Transverse colon (tissue), 4 donors: Measurements from ENCODE around the gene CNKSR2. TPM values are rescaled to one million over a fixed set of nuclear protein-coding genes. Genes with fewer than 3 reads are reported as not detected.

Experiments
- DNase-seq: peaks from one replicate; pipeline ENCODE4 v3.0.0-alpha.2; 2019
- H3K27ac ChIP-seq, 4 donors: fragments of 200-600 bp; sonication (generic); 2 replicates each; pipeline ENCODE4 v1.5.1; 2016 to 2018; ENCODE audit warnings: inconsistent platforms in 4 of 4
- H3K27me3 ChIP-seq: fragments of 200-600 bp; sonication (generic); 2 replicates; pipeline ENCODE4 v1.5.1; 2017; ENCODE audit warnings: inconsistent platforms
- H3K36me3 ChIP-seq, 4 donors: fragments of 200-600 bp; sonication (generic); 2 replicates each; pipeline ENCODE4 v1.5.1; 2017 to 2019; ENCODE audit warnings: inconsistent platforms in 4 of 4
- H3K4me1 ChIP-seq, 4 donors: fragments of 200-600 bp; sonication (generic); 2 replicates each; pipeline ENCODE4 v1.5.1; 2017 to 2020; ENCODE audit warnings: inconsistent platforms in 4 of 4
- H3K4me3 ChIP-seq, 4 donors: fragments of 200-600 bp; sonication (generic); 1 replicate in 1 of 4; 2 replicates in 3 of 4; pipeline versions ENCODE4 v1.5.1 to v1.6.1; 2017 to 2019; ENCODE audit warnings: inconsistent platforms in 4 of 4
- H3K9me3 ChIP-seq, 2 donors: fragments of 200-600 bp; sonication (generic); 2 replicates each; pipeline ENCODE4 v1.5.1; 2017 to 2019; ENCODE audit warnings: inconsistent platforms in 2 of 2
- EP300 ChIP-seq: sonication (generic); formaldehyde crosslinking; IDR thresholded peaks from one replicate; pipeline ENCODE4 v1.6.1; 2017; ENCODE audit warnings: antibody characterized with exemption, low read depth
- POLR2A ChIP-seq: fragments of 450-650 bp; IDR thresholded peaks from one replicate; pipeline ENCODE4 v1.6.1; 2016; ENCODE audit warnings: antibody characterized with exemption, mild to moderate bottlenecking, moderate library complexity
- POLR2AphosphoS5 ChIP-seq, 3 donors: sonication (generic); formaldehyde crosslinking; IDR thresholded peaks; one replicate each; pipeline ENCODE4 v1.6.1; 2016; ENCODE audit warnings: antibody characterized with exemption in 3 of 3
- WGBS, 2 donors: methylation state at CpG; one replicate each; pipeline ENCODE4 v1.1.5; 2018; ENCODE audit warnings: low coverage in 1 of 2; 5-methylcytosine and 5-hydroxymethylcytosine counted together
- in situ Hi-C, 4 donors: fragments of 200-750 bp; cut with MboI; loops; one replicate each; pipeline versions ENCODE4 v1.15.0 to v1.15.1; 2017; ENCODE audit warnings: low sequenced_read_pairs in 3 of 4, low pct_ligation_motif_present in 1 of 4, low pct_unique_long_range_greater_than_20kb in 1 of 4
- intact Hi-C: fragments of 100-400 bp; cut with DNase I; formaldehyde crosslinking; loops from one replicate; pipeline ENCODE4 v1.15.1; 2023; ENCODE audit warnings: low total_unique reads
- total RNA-seq, 4 donors: library from RNA; depleted of rRNA; stranded (reverse); fragments of >200 nt; gene quantifications; one replicate each; pipeline ENCODE4 v1.1.0, GENCODE V29; 2016
- TF ChIP-seq, protein P1 (sequence below), 5 experiments: fragments of 200-600 bp in 3 of 5; fragments of 450-650 bp in 2 of 5; sonication (generic) in 3 of 5; IDR thresholded peaks; 1 replicate in 2 of 5; 2 replicates in 3 of 5; pipeline ENCODE4 v1.5.1; 2016 to 2017; ENCODE audit warnings: antibody characterized with exemption in 5 of 5, inconsistent platforms in 3 of 5, mild to moderate bottlenecking in 2 of 5, moderate library complexity in 1 of 5

CNKSR2 gene
- total RNA-seq, 4 donors from 2014 or later: 0.55 to 15.0 (median 2.7) TPM; not detected in 1

- no peak overlapping the region for H3K4me3 ChIP-seq
- H3K27me3 ChIP-seq: peaks cover 18% of the 10 kb centered on the region
- DNase-seq: no peak
- H3K27ac ChIP-seq: no peak overlapping the region
- no peaks in the 10 kb centered on the region for H3K9me3 ChIP-seq
- no peak for TF ChIP-seq EP300
- TF ChIP-seq, protein P1, sequence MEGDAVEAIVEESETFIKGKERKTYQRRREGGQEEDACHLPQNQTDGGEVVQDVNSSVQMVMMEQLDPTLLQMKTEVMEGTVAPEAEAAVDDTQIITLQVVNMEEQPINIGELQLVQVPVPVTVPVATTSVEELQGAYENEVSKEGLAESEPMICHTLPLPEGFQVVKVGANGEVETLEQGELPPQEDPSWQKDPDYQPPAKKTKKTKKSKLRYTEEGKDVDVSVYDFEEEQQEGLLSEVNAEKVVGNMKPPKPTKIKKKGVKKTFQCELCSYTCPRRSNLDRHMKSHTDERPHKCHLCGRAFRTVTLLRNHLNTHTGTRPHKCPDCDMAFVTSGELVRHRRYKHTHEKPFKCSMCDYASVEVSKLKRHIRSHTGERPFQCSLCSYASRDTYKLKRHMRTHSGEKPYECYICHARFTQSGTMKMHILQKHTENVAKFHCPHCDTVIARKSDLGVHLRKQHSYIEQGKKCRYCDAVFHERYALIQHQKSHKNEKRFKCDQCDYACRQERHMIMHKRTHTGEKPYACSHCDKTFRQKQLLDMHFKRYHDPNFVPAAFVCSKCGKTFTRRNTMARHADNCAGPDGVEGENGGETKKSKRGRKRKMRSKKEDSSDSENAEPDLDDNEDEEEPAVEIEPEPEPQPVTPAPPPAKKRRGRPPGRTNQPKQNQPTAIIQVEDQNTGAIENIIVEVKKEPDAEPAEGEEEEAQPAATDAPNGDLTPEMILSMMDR (IDR thresholded peaks at IDR 0.05): no peak
- no peak for TF ChIP-seq POLR2AphosphoS5 (IDR thresholded peaks at IDR 0.05)
- TF ChIP-seq POLR2A: no peak
- in situ Hi-C loops (no loop called here), intact Hi-C loops (no loop called here)
- H3K36me3 ChIP-seq: no peaks in the 10 kb centered on the region
- H3K4me1 ChIP-seq: no peaks in the 10 kb centered on the region
- WGBS, 2 donors: 84% methylated on average over 59 of the region's 61 CpGs; no CpG with 5 or more reads in 1 of the 2 donors
Measured at GRCh38 chrX:21656587-21657317, 282.5 kb downstream of the CNKSR2 start.

DNA sequence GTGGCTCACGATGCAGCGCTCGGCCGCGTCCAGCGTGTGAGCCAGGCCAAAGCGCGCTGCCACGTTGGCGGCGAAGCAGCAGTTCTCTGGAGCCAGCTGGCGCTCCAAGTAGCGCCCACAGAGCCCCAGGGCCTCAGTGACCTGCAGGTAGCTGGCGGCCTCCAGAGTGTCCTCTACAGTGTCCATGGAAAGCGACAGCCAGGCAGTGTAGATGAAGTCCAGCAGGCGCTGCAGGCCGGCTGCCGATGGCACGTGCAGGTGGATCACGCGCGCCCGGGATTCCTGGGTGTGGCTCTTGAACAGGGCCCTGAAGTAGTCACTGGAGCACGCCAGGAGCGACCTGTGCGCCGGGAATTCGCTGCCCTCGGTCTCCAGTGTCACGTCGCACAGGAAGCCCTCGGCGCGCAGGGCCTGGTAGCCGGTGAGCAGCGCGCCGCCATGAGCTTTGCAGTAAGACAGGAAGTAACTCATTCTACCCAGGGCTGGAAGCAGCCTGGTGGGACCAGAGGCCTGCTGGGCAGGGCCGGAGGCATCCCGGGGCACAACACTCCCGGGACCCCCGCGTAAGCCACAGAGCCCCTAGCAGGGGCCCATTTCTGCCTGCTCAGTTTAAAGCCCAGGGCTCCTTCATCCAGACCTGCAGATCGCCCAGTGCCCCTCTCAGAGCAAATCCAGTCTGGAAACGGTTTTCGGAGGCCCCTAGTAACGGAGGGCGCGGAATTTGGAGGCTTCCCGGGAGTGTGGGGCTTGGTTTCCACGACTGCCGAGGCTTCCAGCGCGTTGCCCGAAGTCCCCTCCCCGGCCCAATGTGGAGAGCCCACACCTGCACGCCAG is 283.3 kb downstream of the CNKSR2 start:
- in situ Hi-C loops: no loop called here
- Histone ChIP-seq H3K4me1 (no peaks in the 10 kb centered on the region), H3K4me3 (peak overlapping the region in 3 of 4 donors; percentile 29 to 54 (median 30)), H3K36me3 (no peaks in the 10 kb centered on the region), H3K27ac (no peak overlapping the region), H3K9me3 (no peaks in the 10 kb centered on the region), H3K27me3 (peaks cover 18% of the 10 kb centered on the region)
- no peak for TF ChIP-seq POLR2AphosphoS5 (IDR thresholded peaks at IDR 0.05)
- TF ChIP-seq, protein P1 (IDR thresholded peaks at IDR 0.05): no peak
- TF ChIP-seq EP300: no peak
- TF ChIP-seq POLR2A: no peak
- DNase-seq: no peak
- intact Hi-C loops: no loop called here
- WGBS, 2 donors: 85% methylated on average over 50 of the region's 57 CpGs; no CpG with 5 or more reads in 1 of the 2 donors

DNA sequence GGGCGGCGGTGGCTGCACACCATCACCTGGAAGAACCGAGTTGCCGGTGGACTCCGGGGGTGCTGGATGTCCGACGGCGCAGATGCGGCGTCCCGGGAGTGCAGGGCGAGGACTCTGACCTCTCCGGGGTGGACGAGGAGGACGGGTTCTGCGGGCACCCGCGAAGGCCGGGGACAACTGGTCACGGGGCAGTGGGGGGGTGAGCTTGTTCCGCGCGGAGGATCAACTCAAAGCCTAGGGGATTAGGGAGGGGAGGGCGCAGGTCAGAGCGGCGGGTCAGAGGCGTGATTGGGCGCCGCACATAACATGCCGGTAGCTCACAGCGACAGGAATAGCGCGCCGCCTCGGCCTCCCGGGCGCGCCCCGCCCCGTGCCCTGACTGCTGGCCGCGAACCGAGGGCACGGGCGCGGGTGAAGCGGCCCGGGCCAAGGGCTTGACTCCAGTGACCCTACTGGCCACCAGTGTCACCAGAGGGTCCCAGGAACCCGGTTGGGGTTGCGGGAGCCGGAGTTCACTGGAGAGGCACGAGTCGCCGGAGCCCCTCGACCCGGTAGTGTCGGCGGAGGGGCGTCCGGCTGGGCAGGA is 284.0 kb downstream of the CNKSR2 start, which contains the start of gene KLHL34:
KLHL34 (minus strand) TSS at position 179 of the 586 bp plus-strand sequence. CDS start 542 bp downstream, outside the sequence.
- DNase-seq: peak; percentile 8
- H3K27me3 ChIP-seq: peaks cover 18% of the 10 kb centered on the region
- no peaks in the 10 kb centered on the region for H3K9me3 ChIP-seq
- H3K4me3 ChIP-seq: peak within 1 kb of the TSS in 3 of 4 donors; percentile 29 to 54 (median 30)
- in situ Hi-C loops (no loop called here), intact Hi-C loops (no loop called here)
- TF ChIP-seq, protein P1 (IDR thresholded peaks at IDR 0.05): no peak
- TF ChIP-seq EP300 (no peak), POLR2AphosphoS5 (IDR thresholded peaks at IDR 0.05) (no peak), POLR2A (no peak)
- H3K36me3 ChIP-seq: no peaks in the 10 kb centered on the region
- 56% methylated on average over 60 of the region's 60 CpGs; no CpG with 5 or more reads in 1 of the 2 donors for WGBS, 2 donors
- peak within 1 kb of the TSS; percentile 12 to 81 (median 64) for H3K27ac ChIP-seq
- H3K4me1 ChIP-seq: no peaks in the 10 kb centered on the region

DNA sequence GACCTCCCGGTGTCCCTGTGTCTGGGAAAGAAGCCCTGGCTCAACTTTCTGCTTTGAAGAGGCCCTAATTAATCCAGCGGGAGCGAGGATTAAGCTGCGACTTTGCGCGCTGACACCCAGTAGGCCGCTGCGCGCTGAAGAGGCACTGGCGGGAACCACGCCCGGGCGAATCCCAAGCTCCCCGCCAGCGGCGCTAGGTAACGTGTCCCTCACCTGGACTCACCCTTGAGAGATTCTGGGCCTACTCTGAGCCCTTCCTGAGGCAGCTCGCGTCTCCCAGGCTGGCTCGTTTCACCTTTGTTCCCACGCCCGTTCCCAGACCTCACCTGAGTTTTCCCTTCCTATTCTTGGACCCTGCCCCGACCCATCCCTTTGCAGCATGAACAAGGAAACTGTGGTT is 284.5 kb downstream of the CNKSR2 start:
- Histone ChIP-seq H3K36me3 (no peaks in the 10 kb centered on the region), H3K4me1 (no peaks in the 10 kb centered on the region), H3K9me3 (no peaks in the 10 kb centered on the region), H3K4me3 (peak overlapping the region in 3 of 4 donors; percentile 29 to 54 (median 30)), H3K27ac (peak overlapping the region; percentile 12 to 81 (median 64)), H3K27me3 (peaks cover 18% of the 10 kb centered on the region)
- DNase-seq: peak; percentile 58
- in situ Hi-C loops: no loop called here
- intact Hi-C loops: no loop called here
- TF ChIP-seq, protein P1 (IDR thresholded peaks at IDR 0.05): no peak
- TF ChIP-seq POLR2A (no peak), EP300 (no peak)
- 64% methylated on average over 23 of the region's 23 CpGs; no CpG with 5 or more reads in 1 of the 2 donors for WGBS, 2 donors
